Vagina (tissue), 2 donors: ENCODE data around the gene PCDHGC5. TPM values are rescaled to one million over a fixed set of nuclear protein-coding genes. Genes with fewer than 3 reads are reported as not detected.

Experiments used
- DNase-seq, 2 donors: peaks; one replicate each; pipeline ENCODE4 v3.0.0-alpha.2; 2017; ENCODE audit errors: extremely low spot score in 2 of 2
- H3K27ac ChIP-seq: fragments of 200-600 bp; sonication (generic); one replicate; pipeline ENCODE4 v1.5.1; 2019
- H3K27me3 ChIP-seq: fragments of 200-600 bp; sonication (generic); one replicate; pipeline ENCODE4 v1.5.1; 2019
- H3K36me3 ChIP-seq, 2 donors: fragments of 200-600 bp; sonication (generic); one replicate each; pipeline ENCODE4 v1.5.1; 2017 to 2019
- H3K4me1 ChIP-seq: fragments of 200-600 bp; sonication (generic); one replicate; pipeline ENCODE4 v1.5.1; 2019
- H3K4me3 ChIP-seq, 2 donors: fragments of 200-600 bp; sonication (generic); 1 replicate in 1 of 2; 2 replicates in 1 of 2; pipeline ENCODE4 v1.5.1; 2016 to 2019
- H3K9me3 ChIP-seq: fragments of 200-600 bp; sonication (generic); one replicate; pipeline ENCODE4 v1.5.1; 2019
- POLR2A ChIP-seq, 2 donors: fragments of 450-650 bp; IDR thresholded peaks; one replicate each; pipeline ENCODE4 v1.6.1; 2017; ENCODE audit warnings: antibody characterized with exemption in 2 of 2, mild to moderate bottlenecking in 2 of 2, moderate library complexity in 2 of 2
- POLR2AphosphoS5 ChIP-seq, 2 donors: sonication (generic); formaldehyde crosslinking; IDR thresholded peaks; one replicate each; pipeline ENCODE4 v1.9.0; 2017; ENCODE audit warnings: antibody characterized with exemption in 2 of 2, mild to moderate bottlenecking in 2 of 2, low read depth in 1 of 2; ENCODE audit not compliant: insufficient read depth in 1 of 2
- intact Hi-C: fragments of 100-400 bp; cut with DNase I; formaldehyde crosslinking; loops from one replicate; pipeline ENCODE4 v1.15.1; 2023
- total RNA-seq: library from RNA; depleted of rRNA; stranded (reverse); fragments of >200 nt; gene quantifications from one replicate; pipeline ENCODE4 v1.2.3, GENCODE V29; 2016
- TF ChIP-seq, protein P1 (sequence below), 3 experiments: fragments of 450-650 bp in 2 of 3; fragments of 200-600 bp in 1 of 3; sonication (generic) in 1 of 3; IDR thresholded peaks; one replicate each; pipeline ENCODE4 v1.5.1; 2017 to 2019; ENCODE audit warnings: antibody characterized with exemption in 3 of 3, mild to moderate bottlenecking in 2 of 3, moderate library complexity in 2 of 3

Gene PCDHGC5
- total RNA-seq, 1 donor from 2014 or later = 3.4 TPM

DNA sequence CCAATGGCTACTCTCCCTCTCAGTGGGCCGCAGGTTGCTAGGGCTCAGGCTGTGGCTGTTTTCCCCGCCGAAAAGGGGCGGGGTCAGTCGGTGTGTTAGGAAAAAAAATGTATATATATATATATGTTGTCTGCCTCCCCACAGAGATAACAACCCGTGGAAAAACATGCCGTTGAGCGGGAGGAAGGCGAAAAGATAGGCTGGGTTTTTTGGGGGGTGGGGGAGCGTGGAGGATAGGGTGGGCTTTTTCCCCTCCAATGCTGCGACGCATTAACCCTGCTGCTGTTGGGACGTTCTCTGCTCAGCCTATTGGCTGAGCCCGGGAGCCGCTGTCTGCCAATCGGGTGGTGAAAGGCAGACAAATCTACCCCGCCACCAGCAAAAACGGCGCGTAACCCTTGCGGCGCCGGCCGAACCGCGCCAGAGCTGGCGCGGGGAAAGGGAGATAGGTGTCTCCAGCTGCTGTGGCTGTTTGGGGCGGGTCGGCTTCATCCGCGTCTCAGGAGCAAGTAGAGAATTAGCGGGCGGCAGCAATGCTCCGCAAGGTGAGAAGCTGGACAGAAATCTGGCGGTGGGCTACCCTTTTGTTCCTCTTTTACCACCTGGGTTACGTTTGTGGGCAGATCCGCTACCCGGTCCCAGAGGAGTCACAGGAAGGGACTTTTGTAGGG lies 4.1 kb upstream of the PCDHGC5 start, which contains the start of gene PCDHGC4:
Gene PCDHGC4 (plus strand): TSS at position 390 of the 671 bp plus-strand sequence. CDS start 144 bp downstream, at position 534.
- peak in 1 of 2 donors; percentile 16 for TF ChIP-seq POLR2AphosphoS5 (IDR thresholded peaks at IDR 0.05; ENCODE audit: insufficient read depth in 1 of 2, low read depth in 1 of 2)
- TF ChIP-seq POLR2A (IDR thresholded peaks at IDR 0.05) = no peak
- Histone ChIP-seq H3K36me3 (peaks cover 0 to 12% of the 10 kb centered on the region in 2 donors), H3K4me1 (peaks cover 79% of the 10 kb centered on the region), H3K9me3 (no peaks in the 10 kb centered on the region), H3K27ac (peak within 1 kb of the TSS; percentile 63), H3K27me3 (no peaks in the 10 kb centered on the region), H3K4me3 (peak within 1 kb of the TSS; percentile 43 to 45)
- intact Hi-C loops = no loop called here
- DNase-seq = no peak

DNA sequence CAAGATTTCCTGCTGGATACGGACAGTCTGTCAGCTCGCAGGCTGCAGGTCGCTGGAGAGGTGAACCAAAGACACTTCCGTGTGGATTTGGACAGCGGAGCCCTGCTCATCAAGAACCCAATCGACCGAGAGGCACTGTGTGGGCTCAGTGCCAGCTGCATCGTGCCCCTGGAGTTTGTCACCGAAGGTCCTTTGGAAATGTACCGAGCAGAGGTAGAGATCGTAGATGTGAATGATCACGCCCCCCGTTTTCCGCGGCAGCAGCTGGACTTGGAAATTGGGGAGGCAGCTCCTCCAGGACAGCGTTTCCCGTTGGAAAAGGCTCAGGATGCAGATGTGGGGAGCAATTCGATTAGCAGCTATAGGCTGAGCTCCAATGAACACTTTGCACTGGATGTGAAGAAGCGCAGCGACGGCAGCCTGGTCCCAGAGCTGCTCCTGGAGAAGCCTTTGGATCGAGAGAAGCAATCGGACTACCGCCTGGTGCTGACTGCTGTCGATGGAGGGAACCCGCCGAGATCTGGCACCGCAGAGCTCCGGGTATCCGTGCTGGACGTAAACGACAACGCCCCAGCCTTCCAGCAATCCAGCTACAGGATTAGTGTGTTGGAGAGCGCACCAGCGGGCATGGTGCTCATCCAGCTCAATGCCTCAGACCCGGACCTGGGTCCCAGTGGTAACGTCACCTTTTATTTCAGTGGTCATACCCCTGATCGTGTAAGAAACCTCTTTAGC lies 3.4 kb upstream of the PCDHGC5 start:
- peak overlapping the region; percentile 43 to 45 for H3K4me3 ChIP-seq
- no peak for TF ChIP-seq POLR2A (IDR thresholded peaks at IDR 0.05)
- no peak for TF ChIP-seq POLR2AphosphoS5 (IDR thresholded peaks at IDR 0.05; ENCODE audit: insufficient read depth in 1 of 2, low read depth in 1 of 2)
- TF ChIP-seq, protein P1, sequence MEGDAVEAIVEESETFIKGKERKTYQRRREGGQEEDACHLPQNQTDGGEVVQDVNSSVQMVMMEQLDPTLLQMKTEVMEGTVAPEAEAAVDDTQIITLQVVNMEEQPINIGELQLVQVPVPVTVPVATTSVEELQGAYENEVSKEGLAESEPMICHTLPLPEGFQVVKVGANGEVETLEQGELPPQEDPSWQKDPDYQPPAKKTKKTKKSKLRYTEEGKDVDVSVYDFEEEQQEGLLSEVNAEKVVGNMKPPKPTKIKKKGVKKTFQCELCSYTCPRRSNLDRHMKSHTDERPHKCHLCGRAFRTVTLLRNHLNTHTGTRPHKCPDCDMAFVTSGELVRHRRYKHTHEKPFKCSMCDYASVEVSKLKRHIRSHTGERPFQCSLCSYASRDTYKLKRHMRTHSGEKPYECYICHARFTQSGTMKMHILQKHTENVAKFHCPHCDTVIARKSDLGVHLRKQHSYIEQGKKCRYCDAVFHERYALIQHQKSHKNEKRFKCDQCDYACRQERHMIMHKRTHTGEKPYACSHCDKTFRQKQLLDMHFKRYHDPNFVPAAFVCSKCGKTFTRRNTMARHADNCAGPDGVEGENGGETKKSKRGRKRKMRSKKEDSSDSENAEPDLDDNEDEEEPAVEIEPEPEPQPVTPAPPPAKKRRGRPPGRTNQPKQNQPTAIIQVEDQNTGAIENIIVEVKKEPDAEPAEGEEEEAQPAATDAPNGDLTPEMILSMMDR (IDR thresholded peaks at IDR 0.05) = no peak
- intact Hi-C loops = no loop called here

DNA sequence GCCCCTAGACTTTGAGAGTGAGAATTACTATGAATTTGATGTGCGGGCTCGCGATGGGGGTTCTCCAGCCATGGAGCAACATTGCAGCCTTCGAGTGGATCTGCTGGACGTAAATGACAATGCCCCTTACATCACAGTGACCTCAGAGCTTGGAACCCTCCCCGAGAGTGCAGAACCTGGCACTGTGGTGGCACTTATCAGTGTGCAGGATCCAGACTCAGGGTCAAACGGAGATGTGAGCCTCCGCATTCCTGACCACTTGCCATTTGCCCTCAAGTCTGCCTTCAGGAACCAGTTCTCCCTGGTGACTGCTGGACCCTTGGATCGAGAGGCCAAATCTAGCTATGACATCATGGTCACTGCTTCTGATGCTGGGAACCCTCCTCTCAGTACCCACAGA lies 2.8 kb upstream of the PCDHGC5 start:
- Histone ChIP-seq H3K4me3 (peak overlapping the region in 1 of 2 donors; percentile 45), H3K27ac (no peak overlapping the region), H3K4me1 (peaks cover 67% of the 10 kb centered on the region), H3K27me3 (no peaks in the 10 kb centered on the region), H3K9me3 (no peaks in the 10 kb centered on the region), H3K36me3 (peaks cover 0 to 7% of the 10 kb centered on the region in 2 donors)
- DNase-seq = no peak
- intact Hi-C loops = no loop called here
- TF ChIP-seq, protein P1 (IDR thresholded peaks at IDR 0.05) = no peak
- no peak for TF ChIP-seq POLR2A (IDR thresholded peaks at IDR 0.05)
- TF ChIP-seq POLR2AphosphoS5 (IDR thresholded peaks at IDR 0.05; ENCODE audit: insufficient read depth in 1 of 2, low read depth in 1 of 2) = no peak

More for the DNA sequence above, 3.4 kb upstream of the PCDHGC5 start:
- H3K27ac ChIP-seq = peak overlapping the region; percentile 63
- H3K27me3 ChIP-seq = no peaks in the 10 kb centered on the region
- peaks cover 73% of the 10 kb centered on the region for H3K4me1 ChIP-seq
- H3K36me3 ChIP-seq = peaks cover 0 to 8% of the 10 kb centered on the region in 2 donors
- no peak for DNase-seq
- no peaks in the 10 kb centered on the region for H3K9me3 ChIP-seq

DNA sequence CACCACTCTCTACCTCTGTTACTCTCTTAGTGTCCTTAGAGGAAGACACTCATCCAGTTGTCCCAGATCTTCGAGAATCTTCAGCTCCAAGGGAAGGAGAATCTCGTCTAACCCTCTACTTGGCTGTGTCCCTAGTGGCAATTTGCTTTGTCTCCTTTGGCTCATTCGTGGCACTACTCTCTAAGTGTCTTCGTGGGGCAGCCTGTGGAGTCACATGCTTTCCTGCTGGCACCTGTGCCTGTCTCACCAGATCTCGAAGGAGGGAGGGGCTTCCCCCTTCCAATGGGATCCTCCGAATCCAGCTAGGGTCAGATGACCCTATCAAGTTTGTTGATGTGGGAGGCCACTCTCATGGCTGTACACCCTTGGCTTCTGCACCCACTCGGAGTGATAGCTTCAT lies 1.8 kb upstream of the PCDHGC5 start:
- Histone ChIP-seq H3K4me1 (peaks cover 65% of the 10 kb centered on the region), H3K4me3 (no peak overlapping the region), H3K27ac (no peak overlapping the region), H3K27me3 (no peaks in the 10 kb centered on the region), H3K36me3 (peaks cover 0 to 7% of the 10 kb centered on the region in 2 donors), H3K9me3 (no peaks in the 10 kb centered on the region)
- TF ChIP-seq, protein P1 (IDR thresholded peaks at IDR 0.05) = no peak
- TF ChIP-seq POLR2AphosphoS5 (IDR thresholded peaks at IDR 0.05; ENCODE audit: insufficient read depth in 1 of 2, low read depth in 1 of 2) (no peak), POLR2A (IDR thresholded peaks at IDR 0.05) (no peak)
- intact Hi-C loops = no loop called here
- DNase-seq = no peak

DNA sequence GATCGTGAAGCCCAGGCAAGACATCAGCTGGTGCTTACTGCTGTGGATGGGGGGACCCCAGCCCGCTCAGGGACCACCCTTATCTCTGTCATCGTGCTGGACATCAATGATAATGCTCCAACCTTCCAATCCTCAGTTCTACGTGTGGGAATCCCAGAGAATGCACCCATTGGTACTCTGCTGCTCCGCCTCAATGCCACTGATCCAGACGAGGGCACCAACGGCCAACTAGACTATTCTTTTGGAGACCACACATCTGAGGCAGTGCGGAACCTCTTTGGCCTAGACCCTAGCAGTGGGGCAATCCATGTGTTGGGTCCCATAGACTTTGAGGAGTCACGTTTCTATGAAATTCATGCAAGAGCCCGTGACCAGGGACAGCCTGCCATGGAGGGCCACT lies 960 bp downstream of the PCDHGC5 start:
- no peaks in the 10 kb centered on the region for H3K9me3 ChIP-seq
- H3K4me1 ChIP-seq = peaks cover 65% of the 10 kb centered on the region
- TF ChIP-seq, protein P1 (IDR thresholded peaks at IDR 0.05) = no peak
- no peak for TF ChIP-seq POLR2AphosphoS5 (IDR thresholded peaks at IDR 0.05; ENCODE audit: insufficient read depth in 1 of 2, low read depth in 1 of 2)
- no peak for TF ChIP-seq POLR2A (IDR thresholded peaks at IDR 0.05)
- peaks cover 0 to 7% of the 10 kb centered on the region in 2 donors for H3K36me3 ChIP-seq
- H3K4me3 ChIP-seq = no peak overlapping the region
- H3K27ac ChIP-seq = peak overlapping the region; percentile 58
- no peaks in the 10 kb centered on the region for H3K27me3 ChIP-seq
- intact Hi-C loops = no loop called here
- no peak for DNase-seq
